Activated naive CD8-positive, alpha-beta T cell treated with anti-CD3 and anti-CD28 coated beads for 36 hours (primary cell): ENCODE results near the gene SFI1. TPM values are rescaled to one million over a fixed set of nuclear protein-coding genes. Genes with fewer than 3 reads are reported as not detected.
"Not testable (repeated sequence)": the region's sequence is repeated elsewhere in the genome, so short reads cannot be mapped to it uniquely, and the experiment has no call there.

ENCODE experiments used
- DNase-seq: peaks from one replicate; pipeline ENCODE4 v3.0.0; 2021
- H3K27ac Mint-ChIP-seq: one replicate; pipeline ENCODE4 v1.8.0; 2022; ENCODE audit warnings: mild to moderate bottlenecking, moderate library complexity, mixed read lengths
- H3K27me3 Mint-ChIP-seq: one replicate; pipeline ENCODE4 v1.8.0; 2022; ENCODE audit warnings: mild to moderate bottlenecking, mixed read lengths
- H3K36me3 Mint-ChIP-seq: one replicate; pipeline ENCODE4 v1.8.0; 2021; ENCODE audit warnings: mild to moderate bottlenecking, mixed read lengths
- H3K4me1 Mint-ChIP-seq: one replicate; pipeline ENCODE4 v1.8.0; 2021; ENCODE audit warnings: mixed read lengths
- H3K4me3 Mint-ChIP-seq: one replicate; pipeline ENCODE4 v1.8.0; 2022; ENCODE audit warnings: mild to moderate bottlenecking, moderate library complexity, mixed read lengths
- H3K9me3 Mint-ChIP-seq: one replicate; pipeline ENCODE4 v1.8.0; 2022; ENCODE audit warnings: mixed read lengths
- total RNA-seq, 2 experiments: library from RNA; stranded (reverse); gene quantifications; one replicate each; pipeline ENCODE4 v1.2.3, GENCODE V29; 2021

SFI1 gene
- total RNA-seq, 2 experiments from 2014 or later: 110 to 122 TPM

GRCh38 chr22:31584804-31585160, 88.4 kb downstream of the SFI1 start:
- peaks cover 39% of the 10 kb centered on the region for H3K36me3 Mint-ChIP-seq
- H3K9me3 Mint-ChIP-seq: no peaks in the 10 kb centered on the region
- H3K4me1 Mint-ChIP-seq: peaks cover 36% of the 10 kb centered on the region
- H3K4me3 Mint-ChIP-seq: no peak overlapping the region
- no peak for DNase-seq
- H3K27me3 Mint-ChIP-seq: no peaks in the 10 kb centered on the region
- H3K27ac Mint-ChIP-seq: no peak overlapping the region

GRCh38 chr22:31585161-31585859, 89.0 kb downstream of the SFI1 start:
- Mint-ChIP-seq H3K9me3 (no peaks in the 10 kb centered on the region), H3K4me3 (no peak overlapping the region), H3K27ac (peak overlapping the region; percentile 4), H3K27me3 (no peaks in the 10 kb centered on the region), H3K36me3 (peaks cover 37% of the 10 kb centered on the region), H3K4me1 (peaks cover 36% of the 10 kb centered on the region)
- no peak for DNase-seq

GRCh38 chr22:31586137-31586920, 90.0 kb downstream of the SFI1 start:
- H3K4me1 Mint-ChIP-seq: peaks cover 36% of the 10 kb centered on the region
- no peaks in the 10 kb centered on the region for H3K9me3 Mint-ChIP-seq
- peaks cover 35% of the 10 kb centered on the region for H3K36me3 Mint-ChIP-seq
- no peaks in the 10 kb centered on the region for H3K27me3 Mint-ChIP-seq
- peak overlapping the region; percentile 16 for H3K27ac Mint-ChIP-seq
- no peak overlapping the region for H3K4me3 Mint-ChIP-seq
- no peak for DNase-seq

- H3K27me3 Mint-ChIP-seq: no peaks in the 10 kb centered on the region
- DNase-seq: no peak
- H3K27ac Mint-ChIP-seq: no peak overlapping the region
- peaks cover 18% of the 10 kb centered on the region for H3K4me1 Mint-ChIP-seq
- no peaks in the 10 kb centered on the region for H3K9me3 Mint-ChIP-seq
- H3K4me3 Mint-ChIP-seq: no peak overlapping the region
- peaks cover 33% of the 10 kb centered on the region for H3K36me3 Mint-ChIP-seq
These were observed 92.8 kb downstream of the SFI1 start for GRCh38 chr22:31588970-31589675.

- not testable (repeated sequence) for H3K4me3 Mint-ChIP-seq, H3K4me1 Mint-ChIP-seq, H3K27me3 Mint-ChIP-seq, DNase-seq, H3K27ac Mint-ChIP-seq, H3K9me3 Mint-ChIP-seq
- peaks cover 30% of the 10 kb centered on the region for H3K36me3 Mint-ChIP-seq
These were observed 93.8 kb downstream of the SFI1 start for GRCh38 chr22:31590161-31590560.

GRCh38 chr22:31595271-31595670, 98.9 kb downstream of the SFI1 start:
- Mint-ChIP-seq H3K9me3 (no peaks in the 10 kb centered on the region), H3K27me3 (no peaks in the 10 kb centered on the region), H3K36me3 (peaks cover 11% of the 10 kb centered on the region), H3K4me3 (no peak overlapping the region), H3K4me1 (no peaks in the 10 kb centered on the region), H3K27ac (no peak overlapping the region)
- DNase-seq: no peak

- no peak for DNase-seq
- Mint-ChIP-seq H3K27me3 (no peaks in the 10 kb centered on the region), H3K36me3 (peaks cover 6% of the 10 kb centered on the region), H3K9me3 (no peaks in the 10 kb centered on the region), H3K27ac (no peak overlapping the region), H3K4me3 (no peak overlapping the region), H3K4me1 (peaks cover 1% of the 10 kb centered on the region)
These were observed 106.1 kb downstream of the SFI1 start for GRCh38 chr22:31602259-31602952.

GRCh38 chr22:31603081-31603525, 106.8 kb downstream of the SFI1 start:
- H3K36me3 Mint-ChIP-seq: peaks cover 6% of the 10 kb centered on the region
- DNase-seq: no peak

GRCh38 chr22:31603574-31603973, 107.2 kb downstream of the SFI1 start:
- Mint-ChIP-seq H3K27ac (no peak overlapping the region), H3K4me3 (no peak overlapping the region), H3K36me3 (peaks cover 6% of the 10 kb centered on the region), H3K4me1 (peaks cover 1% of the 10 kb centered on the region), H3K9me3 (no peaks in the 10 kb centered on the region), H3K27me3 (no peaks in the 10 kb centered on the region)
- no peak for DNase-seq

More at GRCh38 chr22:31603081-31603525, 106.8 kb downstream of the SFI1 start:
- H3K27me3 Mint-ChIP-seq: no peaks in the 10 kb centered on the region
- peaks cover 1% of the 10 kb centered on the region for H3K4me1 Mint-ChIP-seq
- no peaks in the 10 kb centered on the region for H3K9me3 Mint-ChIP-seq
- no peak overlapping the region for H3K4me3 Mint-ChIP-seq
- no peak overlapping the region for H3K27ac Mint-ChIP-seq

- H3K4me3 Mint-ChIP-seq: no peak overlapping the region
- H3K27ac Mint-ChIP-seq: no peak overlapping the region
- no peaks in the 10 kb centered on the region for H3K27me3 Mint-ChIP-seq
- peaks cover 1% of the 10 kb centered on the region for H3K4me1 Mint-ChIP-seq
- H3K36me3 Mint-ChIP-seq: peaks cover 6% of the 10 kb centered on the region
- no peaks in the 10 kb centered on the region for H3K9me3 Mint-ChIP-seq
- DNase-seq: no peak
These were observed 107.9 kb downstream of the SFI1 start for GRCh38 chr22:31604137-31604705.

GRCh38 chr22:31604746-31605705, 108.7 kb downstream of the SFI1 start:
- peaks cover 1% of the 10 kb centered on the region for H3K4me1 Mint-ChIP-seq
- no peaks in the 10 kb centered on the region for H3K9me3 Mint-ChIP-seq
- H3K36me3 Mint-ChIP-seq: peaks cover 6% of the 10 kb centered on the region
- DNase-seq: no peak
- H3K4me3 Mint-ChIP-seq: no peak overlapping the region
- no peaks in the 10 kb centered on the region for H3K27me3 Mint-ChIP-seq
- H3K27ac Mint-ChIP-seq: no peak overlapping the region

- H3K9me3 Mint-ChIP-seq: no peaks in the 10 kb centered on the region
- H3K4me1 Mint-ChIP-seq: no peaks in the 10 kb centered on the region
- H3K27ac Mint-ChIP-seq: peak overlapping the region; percentile 53
- no peaks in the 10 kb centered on the region for H3K27me3 Mint-ChIP-seq
- DNase-seq: no peak
- H3K36me3 Mint-ChIP-seq: peaks cover 6% of the 10 kb centered on the region
- H3K4me3 Mint-ChIP-seq: no peak overlapping the region
These were observed 109.7 kb downstream of the SFI1 start for GRCh38 chr22:31605851-31606585.

GRCh38 chr22:31607696-31608095, 111.4 kb downstream of the SFI1 start:
- H3K4me3 Mint-ChIP-seq: no peak overlapping the region
- H3K36me3 Mint-ChIP-seq: peaks cover 8% of the 10 kb centered on the region
- H3K27ac Mint-ChIP-seq: no peak overlapping the region
- no peak for DNase-seq
- no peaks in the 10 kb centered on the region for H3K27me3 Mint-ChIP-seq
- no peaks in the 10 kb centered on the region for H3K4me1 Mint-ChIP-seq
- no peaks in the 10 kb centered on the region for H3K9me3 Mint-ChIP-seq
